Measurements from ENCODE around the gene LITAFD. TPM values are rescaled to one million over a fixed set of nuclear protein-coding genes. Genes with fewer than 3 reads are reported as not detected.

Gene LITAFD
- total RNA-seq, 2 donors from 2014 or later: not detected

DNA sequence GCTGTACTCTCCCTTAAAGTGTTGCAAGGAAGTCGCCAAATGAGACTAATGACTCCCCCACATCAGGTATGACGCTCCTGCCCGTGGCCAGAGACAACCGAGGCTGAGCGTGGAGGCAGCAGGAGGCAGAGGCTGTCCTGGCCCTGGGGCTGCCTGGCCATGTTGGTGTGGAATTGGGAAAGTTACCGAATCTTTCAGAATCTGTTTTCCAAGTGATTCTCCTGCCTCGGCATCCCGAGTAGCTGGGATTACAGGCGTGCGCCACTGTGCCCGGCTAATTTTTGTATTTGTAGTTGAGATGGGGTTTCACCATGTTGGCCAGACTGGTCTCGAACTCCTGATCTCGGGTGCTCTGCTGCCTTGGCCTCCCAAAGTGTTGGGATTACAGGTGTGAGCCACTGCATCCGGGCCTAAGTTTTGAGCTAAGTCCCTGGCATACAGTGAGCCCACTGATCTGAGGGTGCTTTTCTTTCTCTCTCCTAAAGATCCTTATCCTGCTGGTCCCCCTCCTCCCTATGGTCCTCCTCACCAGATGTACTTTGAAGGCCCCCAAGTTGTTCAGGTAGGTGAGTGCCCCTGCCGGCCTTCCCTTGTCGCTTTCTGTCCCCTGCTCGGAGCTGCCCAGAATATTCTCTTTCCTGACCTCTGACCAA lies 700 bp downstream of the LITAFD start:
- DNase-seq (ENCODE audit: low spot score in 2 of 2) (no peak), ATAC-seq (no peak)
- Mint-ChIP-seq H3K36me3 (no peaks in the 10 kb centered on the region), H3K27ac (peak overlapping the region in 1 of 2 donors; percentile 85), H3K9me3 (no peaks in the 10 kb centered on the region)

DNA sequence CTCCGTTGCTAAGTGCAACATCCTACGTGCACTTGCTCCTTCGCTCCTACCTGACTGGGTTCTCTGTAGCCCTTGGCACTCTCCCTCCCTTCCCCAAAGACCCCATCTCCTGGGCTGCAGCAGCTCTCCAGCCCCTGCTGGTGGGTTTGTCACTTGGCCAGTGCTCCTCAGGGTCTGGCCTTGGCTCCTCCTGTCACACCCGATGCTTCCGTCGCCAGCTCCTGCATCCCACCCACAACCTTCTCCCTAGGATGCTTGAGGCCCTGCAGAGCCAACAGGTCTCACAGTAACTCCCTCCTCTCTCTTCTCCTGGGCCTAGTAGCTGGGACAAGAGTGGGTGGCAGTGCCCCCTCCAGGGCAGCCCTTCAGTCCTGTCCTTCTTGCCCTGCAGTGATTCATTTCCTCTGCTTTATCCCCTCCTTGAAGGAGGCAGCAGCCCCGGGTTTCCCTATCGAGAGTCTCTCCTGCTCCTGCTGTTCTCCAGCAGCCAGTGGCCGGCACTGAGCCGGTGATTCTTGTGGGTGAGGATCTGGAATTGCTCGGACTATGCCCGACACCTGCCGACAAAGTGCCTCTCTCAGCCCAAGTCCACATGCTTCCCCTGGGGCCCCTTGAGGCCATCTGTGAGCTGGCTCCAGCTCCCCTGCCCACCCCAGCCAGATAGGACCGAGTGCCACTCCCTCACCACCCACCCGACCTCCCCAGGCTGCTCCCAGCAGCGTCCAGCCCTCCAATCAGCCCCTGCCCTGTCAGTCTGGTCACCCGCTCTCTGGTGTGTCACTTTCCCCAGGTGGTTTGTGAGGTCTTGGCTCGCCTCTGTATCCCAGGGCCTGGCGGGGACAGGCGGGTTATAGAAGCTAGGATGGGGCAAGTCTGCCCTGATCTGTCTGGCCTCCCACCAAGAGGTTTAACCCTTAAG lies 3.8 kb downstream of the LITAFD start:
- ATAC-seq: peak; percentile 14 to 31
- no peak for DNase-seq (ENCODE audit: low spot score in 2 of 2)
- H3K27ac Mint-ChIP-seq: peak overlapping the region; percentile 15 to 61

DNA sequence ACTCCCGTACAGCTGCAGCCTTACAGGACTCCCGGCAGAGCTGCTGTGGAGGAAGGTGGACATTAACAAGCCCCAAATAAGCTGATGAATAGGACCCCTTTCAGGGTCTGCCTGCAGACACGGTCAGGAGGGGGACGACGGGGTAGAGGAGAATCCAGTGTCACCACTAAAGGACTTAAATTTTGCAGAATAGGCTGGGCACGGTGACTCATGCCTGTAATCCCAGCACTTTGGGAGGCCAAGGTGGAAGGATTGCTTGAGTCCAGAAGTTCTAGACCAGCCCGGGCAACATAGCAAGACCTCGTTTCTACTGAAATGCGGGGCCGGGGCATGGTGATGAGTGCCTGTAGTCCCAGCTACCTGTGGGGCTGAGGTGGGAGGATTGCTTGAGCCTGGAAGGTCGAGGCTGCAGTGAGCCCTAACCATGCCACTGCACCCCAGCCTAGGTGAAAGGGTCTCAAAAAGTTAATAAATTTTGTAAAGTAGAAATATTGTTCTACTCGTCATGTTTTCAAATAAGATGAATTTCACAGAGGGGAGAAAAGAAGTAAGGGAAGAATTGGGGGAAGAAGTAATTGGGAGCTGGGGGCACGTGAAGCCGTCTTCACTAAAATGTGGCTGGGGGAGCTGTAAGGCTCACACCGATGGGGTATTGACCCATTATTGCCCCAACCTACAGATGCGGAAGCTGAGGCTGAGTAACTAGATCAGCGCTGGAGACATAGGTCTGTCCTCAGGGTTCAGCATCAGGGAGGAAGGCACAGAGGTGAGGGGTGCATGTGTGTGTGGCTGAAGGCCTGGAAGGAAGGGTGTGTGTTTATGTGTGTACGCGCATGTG lies 4.7 kb downstream of the LITAFD start:
- ATAC-seq (no peak), DNase-seq (ENCODE audit: low spot score in 2 of 2) (no peak)
- Mint-ChIP-seq H3K36me3 (peaks cover 0 to 5% of the 10 kb centered on the region in 2 donors), H3K9me3 (no peaks in the 10 kb centered on the region), H3K27ac (peak overlapping the region in 1 of 2 donors; percentile 5)

More for the DNA sequence above, 3.8 kb downstream of the LITAFD start:
- Mint-ChIP-seq H3K9me3 (no peaks in the 10 kb centered on the region), H3K36me3 (no peaks in the 10 kb centered on the region)

DNA sequence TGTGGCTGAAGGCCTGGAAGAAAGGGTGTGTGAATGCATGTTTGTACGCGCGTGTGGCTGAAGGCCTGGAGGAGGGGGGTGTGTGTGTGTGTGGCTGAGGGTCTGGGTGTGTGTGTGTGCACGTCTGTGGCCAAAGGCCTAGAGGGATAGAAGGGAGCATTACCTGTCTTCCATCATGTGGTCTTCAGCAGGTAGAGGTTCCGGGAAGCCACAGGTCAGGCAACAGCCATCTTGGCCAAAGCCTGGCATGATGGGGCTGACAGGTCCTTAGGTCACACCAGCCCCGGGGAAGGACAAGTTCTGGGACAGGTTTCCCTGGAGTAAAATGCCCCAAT lies 5.2 kb downstream of the LITAFD start:
- Mint-ChIP-seq H3K9me3 (no peaks in the 10 kb centered on the region), H3K27ac (peak overlapping the region in 1 of 2 donors; percentile 5)
- no peak for ATAC-seq

GRCh38 chr16:8887952-8888560 lies 5.9 kb downstream of the LITAFD start:
- DNase-seq (ENCODE audit: low spot score in 2 of 2) (no peak), ATAC-seq (no peak)
- Mint-ChIP-seq H3K9me3 (no peaks in the 10 kb centered on the region), H3K27ac (peak overlapping the region in 1 of 2 donors; percentile 40), H3K36me3 (peaks cover 0 to 7% of the 10 kb centered on the region in 2 donors)

More for the DNA sequence above, 5.2 kb downstream of the LITAFD start:
- no peak for DNase-seq (ENCODE audit: low spot score in 2 of 2)
- H3K36me3 Mint-ChIP-seq: peaks cover 0 to 7% of the 10 kb centered on the region in 2 donors

DNA sequence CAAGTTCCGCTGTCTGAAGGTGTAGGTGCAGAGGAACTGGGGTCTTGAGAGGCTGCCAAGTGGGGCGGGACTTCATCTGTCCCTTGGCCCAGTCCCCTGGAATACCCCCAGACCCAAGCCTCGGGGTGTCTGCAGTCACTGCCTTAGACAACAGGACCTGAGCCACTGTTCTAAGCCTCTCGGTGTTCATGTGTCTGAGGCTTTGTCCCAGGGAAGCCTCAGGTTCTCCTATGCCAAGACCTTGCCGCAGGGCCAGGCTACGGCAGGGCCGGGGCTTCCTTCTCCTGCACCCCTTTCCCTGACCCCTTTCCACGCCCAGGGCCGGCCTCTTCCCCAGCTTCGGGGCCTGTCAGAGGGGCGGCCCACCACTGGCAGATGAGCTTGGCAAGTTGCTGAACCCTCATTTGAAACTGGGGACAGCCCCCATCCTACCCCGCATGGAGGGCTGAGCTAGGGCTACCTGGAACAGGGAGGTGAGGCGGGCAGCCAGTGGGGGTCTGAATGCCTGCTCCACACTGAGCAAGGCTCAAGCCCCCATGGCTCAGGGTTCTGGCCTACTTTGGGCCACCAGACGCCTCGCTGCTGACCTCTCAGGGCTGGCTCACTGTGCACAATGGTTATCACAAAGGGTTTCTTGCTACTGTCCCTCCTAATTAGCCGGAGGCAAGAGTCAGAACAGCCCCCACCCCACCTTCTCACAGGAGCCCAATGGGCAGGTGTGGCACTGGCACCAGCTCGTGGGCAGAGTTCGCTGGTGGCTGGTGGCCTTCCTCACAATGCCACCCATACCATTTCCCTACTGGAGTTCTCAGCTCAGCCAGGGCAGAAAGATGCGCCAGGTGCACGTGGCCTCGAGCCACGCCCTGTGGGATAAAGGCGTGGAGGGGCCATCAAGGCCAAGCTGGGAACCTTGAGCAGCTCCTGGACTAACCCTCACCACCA lies 7.1 kb downstream of the LITAFD start:
- Mint-ChIP-seq H3K9me3 (no peaks in the 10 kb centered on the region), H3K27ac (peak overlapping the region in 1 of 2 donors; percentile 22), H3K36me3 (peaks cover 0 to 7% of the 10 kb centered on the region in 2 donors)
- ATAC-seq (no peak), DNase-seq (ENCODE audit: low spot score in 2 of 2) (no peak)

DNA sequence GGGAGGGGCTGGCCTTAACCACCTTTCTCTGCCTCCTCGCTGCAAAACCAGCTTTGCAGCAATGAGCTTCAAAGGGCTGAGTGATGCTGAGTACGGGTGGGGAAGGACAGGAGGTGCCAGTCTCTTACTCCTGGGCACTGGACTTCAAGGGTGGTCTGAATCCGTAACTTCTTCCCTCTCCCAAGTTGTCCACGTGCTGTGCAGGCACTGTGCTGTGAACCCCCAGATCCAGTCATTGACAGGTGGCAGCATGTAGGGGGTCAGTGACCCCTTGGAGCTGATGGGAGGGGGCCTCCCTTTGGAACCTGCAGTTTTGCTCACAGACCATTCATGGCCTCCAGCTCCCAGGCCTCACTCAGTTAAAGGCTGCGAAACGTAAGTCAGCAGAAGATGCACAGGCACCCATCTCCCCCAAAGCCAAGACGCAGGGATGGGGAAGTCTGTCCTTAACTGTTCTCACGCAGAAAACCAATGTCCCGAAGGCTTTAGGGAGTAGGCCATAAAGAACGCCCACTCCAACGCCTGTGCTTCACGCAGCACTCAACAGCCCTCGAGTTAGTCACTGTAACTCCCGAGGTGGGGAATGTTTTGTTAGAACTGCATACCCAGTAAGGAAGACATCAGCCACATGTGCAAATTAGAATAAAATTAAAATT lies 7.9 kb downstream of the LITAFD start:
- DNase-seq (ENCODE audit: low spot score in 2 of 2): no peak
- Mint-ChIP-seq H3K36me3 (peaks cover 4 to 13% of the 10 kb centered on the region in 2 donors), H3K27ac (peak overlapping the region in 1 of 2 donors; percentile 40), H3K9me3 (no peaks in the 10 kb centered on the region)
- ATAC-seq: no peak

GRCh38 chr16:8890549-8890921 lies 8.4 kb downstream of the LITAFD start:
- DNase-seq (ENCODE audit: low spot score in 2 of 2) (no peak), ATAC-seq (no peak)
- Mint-ChIP-seq H3K27ac (peak overlapping the region; percentile 40 to 85), H3K36me3 (peaks cover 4 to 17% of the 10 kb centered on the region in 2 donors), H3K9me3 (no peaks in the 10 kb centered on the region)

DNA sequence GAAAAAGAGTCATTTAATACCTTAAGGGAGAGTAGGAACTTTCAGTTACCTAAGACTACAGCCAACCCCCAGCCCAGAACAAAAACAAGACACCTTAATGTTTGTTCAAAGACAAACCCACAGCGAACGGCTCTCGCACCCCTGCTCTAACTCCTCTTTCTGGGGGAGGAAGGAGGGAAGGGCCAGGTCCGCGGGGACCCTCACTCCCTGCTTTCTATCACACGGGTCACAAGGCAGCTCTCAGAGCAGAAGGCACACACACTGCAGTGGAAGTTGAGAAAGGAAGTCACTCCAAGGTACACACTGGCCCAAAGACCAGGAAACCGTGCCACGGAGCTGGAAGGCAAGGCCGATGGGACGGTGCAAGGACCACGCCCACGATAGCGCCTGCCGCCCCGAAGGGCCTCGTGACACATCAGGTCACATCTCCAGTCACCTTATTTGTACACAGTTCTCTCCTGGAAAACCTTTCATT lies 10.0 kb downstream of the LITAFD start:
- Mint-ChIP-seq H3K9me3 (no peaks in the 10 kb centered on the region), H3K36me3 (peaks cover 4 to 18% of the 10 kb centered on the region in 2 donors), H3K27ac (peak overlapping the region; percentile 69 to 79)
- DNase-seq (ENCODE audit: low spot score in 2 of 2) (peak in 1 of 2 donors; percentile 50), ATAC-seq (peak in 1 of 2 donors; percentile 13)

- Mint-ChIP-seq H3K36me3 (peaks cover 4 to 18% of the 10 kb centered on the region in 2 donors), H3K9me3 (no peaks in the 10 kb centered on the region), H3K27ac (no peak overlapping the region)
- DNase-seq (ENCODE audit: low spot score in 2 of 2): no peak
- ATAC-seq: no peak
These were observed 11.3 kb downstream of the LITAFD start for GRCh38 chr16:8893426-8893825.

GRCh38 chr16:8893976-8894690 lies 12.0 kb downstream of the LITAFD start:
- Mint-ChIP-seq H3K36me3 (peaks cover 4 to 18% of the 10 kb centered on the region in 2 donors), H3K27ac (peak overlapping the region in 1 of 2 donors; percentile 22), H3K9me3 (no peaks in the 10 kb centered on the region)
- ATAC-seq (no peak), DNase-seq (ENCODE audit: low spot score in 2 of 2) (no peak)

GRCh38 chr16:8894736-8895334 lies 12.7 kb downstream of the LITAFD start:
- Mint-ChIP-seq H3K36me3 (peaks cover 4 to 18% of the 10 kb centered on the region in 2 donors), H3K27ac (peak overlapping the region in 1 of 2 donors; percentile 84), H3K9me3 (no peaks in the 10 kb centered on the region)
- no peak for ATAC-seq
- DNase-seq (ENCODE audit: low spot score in 2 of 2): no peak

- DNase-seq (ENCODE audit: low spot score in 2 of 2): no peak
- peaks cover 4 to 17% of the 10 kb centered on the region in 2 donors for H3K36me3 Mint-ChIP-seq
- peak overlapping the region in 1 of 2 donors; percentile 48 for H3K27ac Mint-ChIP-seq
- no peak for ATAC-seq
- H3K9me3 Mint-ChIP-seq: no peaks in the 10 kb centered on the region
These were observed 16.6 kb downstream of the LITAFD start for GRCh38 chr16:8898660-8899318.

Data from activated naive CD4-positive, alpha-beta T cell treated with anti-CD3 and anti-CD28 coated beads, Interleukin-2, amount 50 U/mL, for 72 hours (primary cell).